ENCODE data around the gene ATP6V0D1.

GRCh38 chr16:67403976-67404555, 76.9 kb downstream of the ATP6V0D1 start:
- TF ChIP-seq YY1 (IDR thresholded peaks at IDR 0.05; ENCODE audit: insufficient read depth, insufficient read length) (no peak), ZNF274 (IDR thresholded peaks at IDR 0.05; ENCODE audit: low read depth, low read length) (no peak), SUZ12 (IDR thresholded peaks at IDR 0.05; ENCODE audit: extremely low read depth, insufficient read depth, insufficient read length) (no peak)

All from NT2/D1 (cell line).